ENCODE results near the gene RAB3GAP1. TPM values are rescaled to one million over a fixed set of nuclear protein-coding genes. Genes with fewer than 3 reads are reported as not detected.

The RAB3GAP1 gene
- total and polyA plus RNA-seq, 2 donors from 2014 or later, result 16.6 to 41.4 TPM

DNA sequence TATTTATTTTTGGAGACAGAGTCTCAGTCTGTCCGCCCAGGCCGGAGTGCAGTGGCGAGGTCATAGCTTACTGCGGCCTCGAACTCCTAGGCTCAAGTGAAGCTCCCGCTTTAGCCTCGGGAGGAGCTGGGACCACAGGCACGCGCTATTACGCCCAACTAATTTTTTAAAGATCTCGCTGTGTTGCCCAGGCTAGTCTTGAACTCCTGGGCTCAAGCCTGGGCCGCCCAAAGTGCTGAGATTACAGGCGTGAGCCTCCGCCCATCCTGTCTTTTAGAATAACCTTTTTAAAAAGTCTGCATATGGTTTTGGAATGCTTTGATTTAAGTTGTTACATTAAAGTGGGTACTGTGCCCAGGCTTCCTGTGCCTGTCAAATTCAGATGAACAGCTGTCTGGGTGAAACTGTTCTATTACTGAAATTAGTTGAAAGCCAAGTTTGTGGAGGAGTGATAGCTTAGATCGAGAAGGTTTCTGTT, 944 bp downstream of the RAB3GAP1 start:
- intact Hi-C loops (cut with DNase I), result no loop called here
- no peaks in the 10 kb centered on the region for H3K27me3 ChIP-seq (ENCODE audit: control insufficient read depth, insufficient read depth, low read length)
- TF ChIP-seq, protein P1, sequence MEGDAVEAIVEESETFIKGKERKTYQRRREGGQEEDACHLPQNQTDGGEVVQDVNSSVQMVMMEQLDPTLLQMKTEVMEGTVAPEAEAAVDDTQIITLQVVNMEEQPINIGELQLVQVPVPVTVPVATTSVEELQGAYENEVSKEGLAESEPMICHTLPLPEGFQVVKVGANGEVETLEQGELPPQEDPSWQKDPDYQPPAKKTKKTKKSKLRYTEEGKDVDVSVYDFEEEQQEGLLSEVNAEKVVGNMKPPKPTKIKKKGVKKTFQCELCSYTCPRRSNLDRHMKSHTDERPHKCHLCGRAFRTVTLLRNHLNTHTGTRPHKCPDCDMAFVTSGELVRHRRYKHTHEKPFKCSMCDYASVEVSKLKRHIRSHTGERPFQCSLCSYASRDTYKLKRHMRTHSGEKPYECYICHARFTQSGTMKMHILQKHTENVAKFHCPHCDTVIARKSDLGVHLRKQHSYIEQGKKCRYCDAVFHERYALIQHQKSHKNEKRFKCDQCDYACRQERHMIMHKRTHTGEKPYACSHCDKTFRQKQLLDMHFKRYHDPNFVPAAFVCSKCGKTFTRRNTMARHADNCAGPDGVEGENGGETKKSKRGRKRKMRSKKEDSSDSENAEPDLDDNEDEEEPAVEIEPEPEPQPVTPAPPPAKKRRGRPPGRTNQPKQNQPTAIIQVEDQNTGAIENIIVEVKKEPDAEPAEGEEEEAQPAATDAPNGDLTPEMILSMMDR (IDR thresholded peaks at IDR 0.05; ENCODE audit: borderline replicate concordance, extremely low read depth, insufficient read depth), result no peak
- FAIRE-seq (no peak), DNase-seq (no peak)
- H3K27ac ChIP-seq (ENCODE audit: low read depth in 2 of 2, low read length in 2 of 2), result no peak overlapping the region
- peak overlapping the region; percentile 94 to 100 (median 96) for H3K9ac ChIP-seq (ENCODE audit: low read length in 3 of 3)
- H3K4me3 ChIP-seq (ENCODE audit: low read length in 3 of 3), result peak overlapping the region; percentile 96 to 100 (median 98)
- peaks cover 0 to 13% (median 11%) of the 10 kb centered on the region in 3 donors for H3K4me1 ChIP-seq (ENCODE audit: control insufficient read depth in 2 of 3, insufficient read depth in 2 of 3, low read depth in 1 of 3, low read length in 3 of 3)
- no peaks in the 10 kb centered on the region for H3K9me3 ChIP-seq (ENCODE audit: control insufficient read depth in 2 of 3, insufficient read depth in 1 of 3, low read length in 3 of 3)
- no peaks in the 10 kb centered on the region for H3K36me3 ChIP-seq (ENCODE audit: control insufficient read depth in 2 of 3, insufficient read depth in 3 of 3, low read length in 3 of 3)

DNA sequence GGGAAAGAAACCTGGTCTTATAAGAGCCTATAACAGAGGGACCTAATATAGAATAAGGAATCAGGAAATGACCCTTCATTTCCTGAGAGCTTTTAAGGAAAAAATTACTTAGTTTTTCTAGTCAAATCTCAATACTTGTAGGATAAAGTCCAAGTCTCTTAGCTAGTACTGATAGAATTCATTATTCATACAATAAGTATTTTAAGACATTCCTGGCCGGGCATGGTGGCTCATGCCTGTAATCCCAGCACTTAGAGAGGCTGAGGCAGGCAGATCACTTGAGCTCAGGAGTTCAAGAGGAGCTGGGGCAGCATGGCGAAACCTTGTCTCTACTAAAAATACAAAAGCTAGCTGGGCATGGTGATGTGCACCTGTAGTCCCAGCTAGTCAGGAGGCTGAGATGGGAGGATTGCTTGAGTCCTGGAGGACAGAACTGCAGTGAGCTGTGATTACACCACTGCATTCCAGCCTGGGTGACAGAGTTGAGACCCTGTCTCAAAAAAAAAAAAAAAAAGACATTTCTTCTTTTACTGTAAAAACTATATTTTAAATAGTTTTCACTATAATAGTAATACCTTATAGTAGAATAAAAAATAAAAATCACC, 3.2 kb downstream of the RAB3GAP1 start:
- Histone ChIP-seq H3K4me3 (ENCODE audit: low read length in 3 of 3) (no peak overlapping the region), H3K9ac (ENCODE audit: low read length in 3 of 3) (no peak overlapping the region), H3K36me3 (ENCODE audit: control insufficient read depth in 2 of 3, insufficient read depth in 3 of 3, low read length in 3 of 3) (no peaks in the 10 kb centered on the region), H3K27me3 (ENCODE audit: control insufficient read depth, insufficient read depth, low read length) (no peaks in the 10 kb centered on the region), H3K4me1 (ENCODE audit: control insufficient read depth in 2 of 3, insufficient read depth in 2 of 3, low read depth in 1 of 3, low read length in 3 of 3) (peaks cover 0 to 13% (median 11%) of the 10 kb centered on the region in 3 donors), H3K9me3 (ENCODE audit: control insufficient read depth in 2 of 3, insufficient read depth in 1 of 3, low read length in 3 of 3) (no peaks in the 10 kb centered on the region), H3K27ac (ENCODE audit: low read depth in 2 of 2, low read length in 2 of 2) (no peak overlapping the region)
- no peak for FAIRE-seq
- DNase-seq, result no peak
- intact Hi-C loops (cut with DNase I), result no loop called here
- TF ChIP-seq, protein P1 (IDR thresholded peaks at IDR 0.05; ENCODE audit: borderline replicate concordance, extremely low read depth, insufficient read depth), result no peak

DNA sequence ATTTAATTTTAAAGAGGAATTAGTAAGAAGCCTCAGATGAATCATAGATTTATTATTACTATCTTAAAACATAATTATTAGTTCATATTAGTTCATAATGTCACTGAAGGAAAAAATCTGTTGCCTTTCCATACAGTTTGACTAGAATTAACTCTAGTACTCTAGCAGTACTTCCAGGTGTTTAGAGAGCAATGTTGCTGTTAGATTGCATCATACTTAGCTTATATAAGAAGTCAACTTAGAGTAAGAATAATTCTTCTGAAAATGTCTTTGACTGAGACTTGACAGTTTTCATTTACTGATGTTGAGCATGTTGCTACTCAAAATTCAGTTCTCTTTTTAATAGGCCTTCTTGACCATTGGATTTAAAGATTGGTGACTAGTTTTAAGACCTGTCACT, 4.7 kb downstream of the RAB3GAP1 start:
- Histone ChIP-seq H3K27ac (ENCODE audit: low read depth in 2 of 2, low read length in 2 of 2) (no peak overlapping the region), H3K4me3 (ENCODE audit: low read length in 3 of 3) (no peak overlapping the region), H3K4me1 (ENCODE audit: control insufficient read depth in 2 of 3, insufficient read depth in 2 of 3, low read depth in 1 of 3, low read length in 3 of 3) (peaks cover 0 to 13% (median 11%) of the 10 kb centered on the region in 3 donors), H3K9me3 (ENCODE audit: control insufficient read depth in 2 of 3, insufficient read depth in 1 of 3, low read length in 3 of 3) (no peaks in the 10 kb centered on the region), H3K9ac (ENCODE audit: low read length in 3 of 3) (no peak overlapping the region), H3K27me3 (ENCODE audit: control insufficient read depth, insufficient read depth, low read length) (no peaks in the 10 kb centered on the region), H3K36me3 (ENCODE audit: control insufficient read depth in 2 of 3, insufficient read depth in 3 of 3, low read length in 3 of 3) (peaks cover 0 to 5% (median 4%) of the 10 kb centered on the region in 3 donors)
- intact Hi-C loops (cut with DNase I), result no loop called here
- FAIRE-seq (no peak), DNase-seq (no peak)
- TF ChIP-seq, protein P1 (IDR thresholded peaks at IDR 0.05; ENCODE audit: borderline replicate concordance, extremely low read depth, insufficient read depth), result no peak
